A549 treated with DMSO at 1 μM for 4 hours (cell line): ENCODE data around the gene TUBB. TPM values are rescaled to one million over a fixed set of nuclear protein-coding genes. Genes with fewer than 3 reads are reported as not detected.

ENCODE experiments used
- total RNA-seq: library from RNA; stranded (reverse); fragments of 200-300 nt; extraction: Qiagen RNA extraction; gene quantifications from 5 replicates; pipeline ENCODE4 v1.2.3, GENCODE V29; 2022; ENCODE audit warnings: low read depth

The TUBB gene
- total RNA-seq, result 879 to 1,021 TPM (median 905 TPM) in 5 replicates

GRCh38 chr6:30719791-30720737 lies at the start of gene TUBB:
Gene TUBB, plus strand, starts transcription at chr6:30720352. Its CDS starts 155 bp downstream, at chr6:30720507.

DNA sequence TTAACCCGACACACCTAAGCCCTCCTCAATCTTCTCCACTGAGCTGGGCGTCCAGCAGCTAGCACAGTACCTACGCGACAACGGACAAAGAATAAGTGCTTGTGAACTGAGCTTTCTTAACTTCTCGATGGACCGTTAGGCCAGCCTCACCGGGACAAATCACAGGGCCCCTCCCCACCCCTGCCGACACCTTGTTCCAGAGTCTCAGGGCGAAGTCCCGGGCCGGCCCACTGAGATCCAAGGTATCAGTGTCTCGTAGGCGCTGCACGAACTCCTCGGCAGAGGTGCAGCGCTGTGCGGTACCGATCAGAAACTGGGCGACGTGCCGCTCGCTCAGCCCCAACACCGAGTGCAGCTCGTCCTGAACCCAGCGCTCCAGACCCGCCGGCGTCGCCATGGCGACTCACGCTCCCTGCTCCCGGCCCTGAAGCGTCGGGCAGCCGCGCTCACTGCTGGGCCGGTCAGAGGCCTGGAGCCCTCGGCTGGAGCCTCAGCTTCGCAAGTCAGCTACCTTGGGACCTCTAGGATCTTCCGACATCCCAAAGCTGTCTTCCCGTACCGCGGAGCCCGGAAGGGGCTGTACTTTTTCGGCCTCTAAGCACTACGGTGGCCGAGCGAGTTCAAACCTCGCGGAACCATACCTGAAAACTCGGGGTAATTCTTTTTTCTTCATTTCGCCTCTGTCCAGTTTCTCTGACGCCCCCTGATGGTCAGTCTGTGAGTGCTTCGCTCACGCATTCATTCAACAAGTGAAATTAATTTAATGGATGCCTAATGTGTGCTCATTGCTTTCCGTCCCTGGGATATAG lies 47.5 kb upstream of the TUBB start, which contains the start of gene DHX16:
Gene DHX16 (minus strand): TSS at position 562 of the 809 bp plus-strand sequence. CDS start 165 bp downstream, at position 397.

DNA sequence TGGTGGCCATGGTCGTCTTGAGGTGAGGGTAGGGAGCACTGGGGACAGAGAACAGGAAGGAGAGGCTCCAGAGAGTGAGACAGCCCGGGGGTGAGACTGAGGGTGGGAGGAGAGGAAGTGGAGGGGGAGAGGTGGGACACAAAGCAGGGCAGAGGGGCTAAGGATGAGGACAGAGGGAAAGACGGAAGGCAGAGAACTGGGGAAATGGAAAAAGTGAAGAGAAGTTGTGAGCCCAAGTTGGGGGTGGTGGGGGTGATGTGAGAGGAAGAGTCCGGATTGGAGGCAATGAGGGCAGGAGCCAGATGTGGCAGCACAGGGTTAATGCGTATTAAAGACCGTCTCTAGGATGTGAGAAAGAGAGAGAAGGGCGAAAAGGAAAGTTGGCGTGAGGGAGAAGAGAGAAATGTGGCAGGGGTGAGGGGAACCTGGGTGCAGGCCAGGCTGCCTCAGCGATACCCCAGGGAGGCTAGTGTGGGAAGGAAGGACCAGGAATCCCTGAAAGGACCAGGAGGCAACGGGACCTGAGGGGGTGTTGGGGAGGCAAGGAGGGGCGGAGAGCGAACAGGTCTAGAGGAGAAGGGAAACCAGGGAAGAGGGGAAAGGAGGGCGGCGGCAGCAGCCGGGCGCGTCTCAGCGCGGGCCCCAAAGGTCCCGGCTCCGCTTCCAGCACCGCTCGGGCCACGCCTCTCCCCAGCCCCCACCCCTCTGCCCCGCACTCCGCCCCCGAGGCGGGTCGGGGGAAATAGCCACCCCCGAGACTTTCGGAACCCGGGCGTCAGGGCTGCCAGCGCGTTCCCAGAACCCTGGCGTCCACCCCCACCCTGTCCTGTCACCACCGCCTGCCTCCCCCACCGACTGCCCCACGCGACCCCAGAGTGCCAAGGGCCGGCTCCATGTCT lies 33.9 kb upstream of the TUBB start, which contains the start of gene PPP1R18:
Gene PPP1R18 (minus strand): TSS at position 637 of the 899 bp plus-strand sequence. CDS start 627 bp downstream, at position 10.

DNA sequence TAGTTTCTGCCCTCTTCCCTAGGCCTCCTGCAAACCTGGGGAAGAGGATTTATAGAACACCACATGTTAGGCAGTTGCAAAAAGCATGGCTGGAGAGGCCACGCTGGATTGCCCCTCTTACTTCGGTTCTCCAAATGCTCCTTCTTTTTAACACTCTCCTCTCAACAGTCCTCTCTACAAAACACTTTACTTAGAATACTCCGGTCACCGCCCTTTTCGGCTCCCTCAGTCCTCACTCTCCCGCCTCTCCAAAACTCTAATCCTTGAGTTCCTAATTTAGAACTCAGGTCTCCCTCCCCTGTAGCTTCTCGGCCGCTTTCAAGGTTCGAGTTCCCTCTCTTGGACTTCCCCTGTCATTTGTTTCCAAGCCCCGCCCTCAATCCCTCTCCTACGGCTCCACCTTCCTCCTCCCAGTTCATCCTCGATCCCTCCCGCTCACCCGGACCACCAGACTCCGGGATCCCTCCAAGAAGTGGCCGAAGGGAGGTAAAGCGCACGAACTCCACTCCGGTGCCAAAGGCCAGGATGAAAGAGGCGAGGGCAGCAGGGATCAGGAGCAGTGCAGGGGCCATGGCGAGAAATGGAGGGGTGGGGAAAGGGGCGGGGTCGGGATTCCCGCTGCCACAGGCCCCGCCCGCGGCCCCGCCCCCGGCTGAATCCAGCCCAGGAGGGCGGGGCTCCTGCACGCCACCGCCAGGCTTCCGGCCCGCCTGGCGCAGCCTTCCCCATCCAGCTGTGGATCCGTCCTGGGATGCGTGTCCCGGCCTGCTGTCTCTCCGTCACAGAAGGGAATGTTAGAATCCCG lies 29.5 kb upstream of the TUBB start, which contains the start of gene NRM:
Gene NRM (minus strand): TSS at position 582 of the 805 bp plus-strand sequence. CDS start 10 bp downstream, at position 572.

DNA sequence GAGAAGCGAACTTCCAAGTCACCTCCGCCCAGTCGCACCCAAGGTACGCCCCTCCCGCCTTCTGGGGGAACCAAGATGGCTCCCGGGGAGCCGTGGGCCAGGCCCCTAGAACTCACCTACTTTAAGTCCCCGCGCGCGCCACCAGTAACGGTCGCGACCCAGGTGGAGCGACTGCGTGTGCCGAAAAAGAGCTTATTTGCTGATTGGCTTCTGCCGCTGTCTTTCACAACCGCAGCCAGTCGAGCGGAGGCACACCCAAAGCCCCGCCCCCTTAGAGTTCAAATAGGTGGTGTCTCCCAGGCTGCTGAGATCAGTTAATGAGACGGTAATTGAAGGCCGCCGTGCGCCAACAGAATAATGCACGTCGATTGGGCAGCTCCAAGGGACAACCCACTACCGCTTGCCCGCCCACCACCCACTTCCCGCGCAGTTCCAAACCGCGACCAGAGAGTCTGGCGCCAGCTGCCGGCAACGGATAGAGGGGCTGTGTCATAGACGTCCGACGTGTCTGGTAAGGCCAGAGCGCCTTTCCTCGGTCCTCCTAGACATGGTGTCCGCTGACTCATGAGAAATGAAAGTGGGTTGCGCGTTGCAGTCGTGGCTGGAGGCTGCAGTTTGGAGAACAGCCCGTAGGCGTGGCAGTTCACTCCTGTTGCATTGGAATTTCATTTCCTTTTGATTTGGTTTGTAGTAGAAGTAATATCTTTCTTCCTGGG lies 2.9 kb upstream of the TUBB start, which contains the start of gene MDC1:
Gene MDC1 (minus strand): TSS at position 153 of the 716 bp plus-strand sequence. CDS start 2,106 bp downstream, outside the sequence.

DNA sequence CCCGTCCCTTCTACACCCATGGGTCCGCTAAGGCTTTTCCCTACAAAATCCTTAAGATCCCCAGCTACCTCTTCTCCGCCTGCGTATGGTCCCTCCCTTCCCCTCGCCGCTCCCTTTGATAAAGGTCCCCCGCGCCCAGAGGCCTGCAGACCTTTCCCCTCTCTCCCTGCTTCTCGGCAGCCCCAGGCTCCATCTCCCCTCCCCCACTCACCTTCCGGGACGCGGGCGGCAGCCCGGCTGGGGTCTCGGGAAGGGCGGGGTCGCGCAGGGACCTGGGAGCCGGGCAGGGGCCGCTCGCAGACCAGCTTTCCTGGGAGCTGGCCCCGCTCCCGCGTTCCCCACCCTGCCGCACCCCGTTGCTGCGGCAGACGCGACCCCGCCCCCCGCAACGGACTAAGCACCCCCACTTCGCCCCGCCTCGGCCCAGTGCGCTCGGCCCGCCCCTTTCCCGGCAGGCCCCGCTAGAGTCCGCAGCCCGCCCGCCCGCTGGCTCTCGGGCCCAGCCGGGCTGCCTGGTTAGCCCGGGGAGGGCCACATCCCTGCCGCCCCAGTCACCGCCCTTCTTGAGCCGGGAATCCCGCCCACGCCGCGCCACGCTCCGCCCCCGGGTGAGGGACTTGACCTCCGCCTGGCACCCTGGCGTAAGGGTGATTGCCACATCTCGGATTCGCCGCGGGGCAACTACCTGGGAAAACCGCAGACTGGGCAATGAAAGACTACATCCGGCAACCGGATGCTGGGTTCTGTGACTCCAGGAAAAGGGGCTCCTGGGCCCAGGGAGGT lies 22.4 kb downstream of the TUBB start, which contains the start of gene FLOT1:
Gene FLOT1 (minus strand): TSS at position 372 of the 783 bp plus-strand sequence. CDS start 498 bp downstream, outside the sequence.

GRCh38 chr6:30744054-30744805 lies 24.1 kb downstream of the TUBB start, which contains the start of gene IER3:
Gene IER3, minus strand, starts transcription at chr6:30744547. Its CDS starts 29 bp downstream, at chr6:30744518.

Other genes starting within 250 kb of the TUBB start
- gene HLA-E, start 230.8 kb upstream of the TUBB start, total RNA-seq, result 60.5 to 68.3 TPM (median 64.0 TPM) in 5 replicates
- gene GNL1, start 163.9 kb upstream of the TUBB start, total RNA-seq, result 29.4 to 36.9 TPM (median 34.2 TPM) in 5 replicates
- gene PRR3, start 163.1 kb upstream of the TUBB start, total RNA-seq, result 15.0 to 17.8 TPM (median 15.5 TPM) in 5 replicates
- 54.6 to 59.1 TPM (median 55.0 TPM) in 5 replicates for gene ABCF1, start 148.9 kb upstream of the TUBB start, total RNA-seq
- 26.5 to 49.4 TPM (median 34.1 TPM) in 5 replicates for gene PPP1R10, start 103.1 kb upstream of the TUBB start, total RNA-seq
- gene MRPS18B, start 102.5 kb upstream of the TUBB start, total RNA-seq, result 69.1 to 95.9 TPM (median 73.8 TPM) in 5 replicates
- gene ATAT1, start 93.5 kb upstream of the TUBB start, total RNA-seq, result 5.1 to 6.7 TPM (median 6.0 TPM) in 5 replicates
- 9.6 to 14.3 TPM (median 13.5 TPM) in 5 replicates for gene C6orf136, start 73.2 kb upstream of the TUBB start, total RNA-seq
- 24.8 to 29.7 TPM (median 29.0 TPM) in 5 replicates for gene DHX16, start 47.3 kb upstream of the TUBB start, total RNA-seq
- gene PPP1R18, start 33.7 kb upstream of the TUBB start, total RNA-seq, result 45.9 to 52.5 TPM (median 47.2 TPM) in 5 replicates
- 24.4 to 30.4 TPM (median 27.2 TPM) in 5 replicates for gene NRM, start 29.4 kb upstream of the TUBB start, total RNA-seq
- 14.9 to 23.1 TPM (median 18.3 TPM) in 5 replicates for gene MDC1, start 3.1 kb upstream of the TUBB start, total RNA-seq
- 81.4 to 94.3 TPM (median 88.8 TPM) in 5 replicates for gene FLOT1, start 22.3 kb downstream of the TUBB start, total RNA-seq
- 129 to 154 TPM (median 152 TPM) in 5 replicates for gene IER3, start 24.2 kb downstream of the TUBB start, total RNA-seq
- gene DDR1, start 164.2 kb downstream of the TUBB start, total RNA-seq, result 47.7 to 53.6 TPM (median 49.4 TPM) in 5 replicates
- gene GTF2H4, start 187.9 kb downstream of the TUBB start, total RNA-seq, result 17.6 to 20.8 TPM (median 18.6 TPM) in 5 replicates
- gene VARS2, start 193.9 kb downstream of the TUBB start, total RNA-seq, result 10.3 to 14.0 TPM (median 12.2 TPM) in 5 replicates
- gene SFTA2, start 211.8 kb downstream of the TUBB start, total RNA-seq, result not detected in 5 replicates
- gene MUCL3, start 220.6 kb downstream of the TUBB start, total RNA-seq, result 0.02 to 0.05 TPM (median 0.03 TPM) in 3 of 5 replicates, not detected in the others